ENCODE data around the gene YAP1.
"Not testable (repeated sequence)": the region's sequence is repeated elsewhere in the genome, so short reads cannot be mapped to it uniquely, and the experiment has no call there.

The YAP1 gene

GRCh38 chr11:102196816-102197215 is 86.6 kb downstream of the YAP1 start:
- no peak for DNase-seq

- peak in 14 of 58 donors; percentile 1 to 41 (median 5) for DNase-seq
Observed at GRCh38 chr11:102197670-102198139, 87.5 kb downstream of the YAP1 start.

- DNase-seq, result no peak
Observed at GRCh38 chr11:102199673-102200072, 89.4 kb downstream of the YAP1 start.

- DNase-seq, result not testable (repeated sequence)
Observed at GRCh38 chr11:102200325-102200724, 90.1 kb downstream of the YAP1 start.

- no peak for DNase-seq
Observed at GRCh38 chr11:102201776-102202175, 91.5 kb downstream of the YAP1 start.

- DNase-seq, result no peak
Observed at GRCh38 chr11:102202972-102203371, 92.7 kb downstream of the YAP1 start.

GRCh38 chr11:102204174-102204573 is 93.9 kb downstream of the YAP1 start:
- no peak for DNase-seq

- DNase-seq, result no peak
Observed at GRCh38 chr11:102205805-102206204, 95.6 kb downstream of the YAP1 start.

GRCh38 chr11:102208835-102209234 is 98.6 kb downstream of the YAP1 start:
- DNase-seq, result no peak

GRCh38 chr11:102214623-102215022 is 104.4 kb downstream of the YAP1 start:
- DNase-seq, result no peak

- DNase-seq, result no peak
Observed at GRCh38 chr11:102216433-102217075, 106.3 kb downstream of the YAP1 start.

- DNase-seq, result no peak
Observed at GRCh38 chr11:102220728-102221467, 110.7 kb downstream of the YAP1 start.

- DNase-seq, result no peak
Observed at GRCh38 chr11:102223859-102224258, 113.6 kb downstream of the YAP1 start.

GRCh38 chr11:102225689-102226568 is 115.7 kb downstream of the YAP1 start:
- DNase-seq, result no peak

GRCh38 chr11:102226702-102227490 is 116.6 kb downstream of the YAP1 start:
- DNase-seq, result no peak

- DNase-seq, result no peak
Observed at GRCh38 chr11:102229510-102230123, 119.4 kb downstream of the YAP1 start.

- no peak for DNase-seq
Observed at GRCh38 chr11:102230186-102230585, 119.9 kb downstream of the YAP1 start.

GRCh38 chr11:102230911-102231310 is 120.7 kb downstream of the YAP1 start:
- no peak for DNase-seq

- no peak for DNase-seq
Observed at GRCh38 chr11:102234779-102235439, 124.7 kb downstream of the YAP1 start.

Measured in anterior cingulate cortex (tissue), 58 donors.